Activated naive CD8-positive, alpha-beta T cell treated with anti-CD3 and anti-CD28 coated beads, Interleukin-2, amount 50 U/mL, for 24 hours (primary cell): ENCODE measurements around the gene TNXB.

Experiments
- ATAC-seq: fragments of 150-1000 bp; cut with Tn5 transposase; one replicate; pipeline ENCODE4 v1.10.0; 2021
- DNase-seq: peaks from one replicate; pipeline ENCODE4 v3.0.0; 2021
- H3K27ac Mint-ChIP-seq: one replicate; pipeline ENCODE4 v1.8.0; 2021; ENCODE audit warnings: mild to moderate bottlenecking, mixed read lengths
- H3K27me3 Mint-ChIP-seq: one replicate; pipeline ENCODE4 v1.8.0; 2021; ENCODE audit warnings: mixed read lengths
- H3K36me3 Mint-ChIP-seq: one replicate; pipeline ENCODE4 v1.8.0; 2021; ENCODE audit warnings: low read depth, mixed read lengths
- H3K4me1 Mint-ChIP-seq: one replicate; pipeline ENCODE4 v1.8.0; 2021; ENCODE audit warnings: mixed read lengths
- H3K4me3 Mint-ChIP-seq: one replicate; pipeline ENCODE4 v1.8.0; 2021; ENCODE audit warnings: mild to moderate bottlenecking, moderate library complexity, mixed read lengths
- H3K9me3 Mint-ChIP-seq: one replicate; pipeline ENCODE4 v1.8.0; 2021; ENCODE audit warnings: mixed read lengths

TNXB gene

DNA sequence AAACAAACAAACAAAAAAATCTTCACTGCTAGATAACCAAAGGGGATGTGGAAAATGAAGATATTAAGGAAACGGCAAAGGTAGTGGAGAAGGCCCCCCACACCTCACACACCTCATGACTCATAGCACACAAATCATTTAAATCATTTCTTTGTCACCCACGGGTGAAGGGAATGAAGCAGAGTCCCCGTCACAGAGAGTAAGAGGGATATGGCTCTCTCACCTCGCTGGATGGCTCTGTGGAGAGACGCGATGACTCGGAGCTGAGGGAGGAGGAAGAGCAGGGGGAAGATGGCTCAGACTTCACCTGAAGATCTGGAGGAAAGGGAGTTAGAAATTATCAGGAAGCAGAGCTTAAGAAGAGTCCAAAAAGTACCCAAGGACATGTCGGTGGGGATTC lies 17.7 kb upstream of the TNXB start:
- Mint-ChIP-seq H3K4me1 (peaks cover 37% of the 10 kb centered on the region), H3K9me3 (no peaks in the 10 kb centered on the region), H3K27me3 (no peaks in the 10 kb centered on the region), H3K27ac (peak overlapping the region; percentile 96), H3K4me3 (peak overlapping the region; percentile 99), H3K36me3 (peaks cover 12% of the 10 kb centered on the region)
- ATAC-seq, result no peak
- no peak for DNase-seq

DNA sequence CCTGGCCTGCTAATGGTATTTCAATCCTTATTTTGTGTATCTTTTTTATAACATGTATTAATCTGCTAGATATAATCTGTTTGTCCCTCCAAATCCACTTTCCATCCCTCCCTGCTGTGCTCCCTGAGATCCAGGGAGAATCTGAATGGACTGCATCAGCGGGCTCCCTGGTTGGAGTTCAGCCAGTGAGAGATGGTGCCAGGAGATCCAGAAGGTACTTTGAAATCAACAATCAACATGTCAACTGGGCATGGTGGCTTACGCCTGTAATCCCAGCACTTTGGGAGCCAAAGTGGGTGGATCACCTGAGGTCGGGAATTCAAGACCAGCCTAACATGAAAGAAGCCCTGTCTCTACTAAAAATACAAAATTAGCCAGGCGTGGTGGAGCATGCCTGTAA lies 14.5 kb upstream of the TNXB start:
- no peaks in the 10 kb centered on the region for H3K27me3 Mint-ChIP-seq
- H3K36me3 Mint-ChIP-seq, result peaks cover 24% of the 10 kb centered on the region
- H3K27ac Mint-ChIP-seq, result no peak overlapping the region
- DNase-seq (no peak), ATAC-seq (no peak)
- H3K9me3 Mint-ChIP-seq, result no peaks in the 10 kb centered on the region
- H3K4me3 Mint-ChIP-seq, result no peak overlapping the region
- H3K4me1 Mint-ChIP-seq, result peaks cover 28% of the 10 kb centered on the region

DNA sequence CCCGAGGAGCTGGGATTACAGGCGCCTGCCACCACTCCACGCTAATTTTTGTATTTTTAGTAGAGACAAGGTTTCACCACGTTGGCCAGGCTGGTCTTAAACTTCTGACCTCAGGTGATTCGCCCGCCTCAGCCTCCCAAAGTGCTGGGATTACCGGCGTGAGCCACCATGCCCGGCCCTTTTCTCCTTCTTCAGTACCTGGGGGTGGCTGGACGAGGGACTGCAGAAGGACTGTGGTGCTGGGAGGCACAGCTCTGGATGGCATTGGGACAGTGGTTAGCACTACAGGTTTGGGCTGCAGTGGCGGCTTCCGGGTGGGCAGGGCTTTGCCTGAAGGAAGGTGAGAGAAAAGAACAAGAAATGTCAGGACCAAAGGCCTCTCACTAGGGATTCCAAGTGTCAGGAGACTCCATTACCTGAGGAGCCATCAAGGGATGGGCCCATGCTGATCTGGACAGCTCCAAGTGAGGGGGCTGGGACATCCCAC lies 11.5 kb upstream of the TNXB start:
- H3K27me3 Mint-ChIP-seq, result no peaks in the 10 kb centered on the region
- H3K27ac Mint-ChIP-seq, result no peak overlapping the region
- peaks cover 5% of the 10 kb centered on the region for H3K4me1 Mint-ChIP-seq
- DNase-seq (no peak), ATAC-seq (no peak)
- no peaks in the 10 kb centered on the region for H3K9me3 Mint-ChIP-seq
- peaks cover 23% of the 10 kb centered on the region for H3K36me3 Mint-ChIP-seq
- H3K4me3 Mint-ChIP-seq, result no peak overlapping the region

DNA sequence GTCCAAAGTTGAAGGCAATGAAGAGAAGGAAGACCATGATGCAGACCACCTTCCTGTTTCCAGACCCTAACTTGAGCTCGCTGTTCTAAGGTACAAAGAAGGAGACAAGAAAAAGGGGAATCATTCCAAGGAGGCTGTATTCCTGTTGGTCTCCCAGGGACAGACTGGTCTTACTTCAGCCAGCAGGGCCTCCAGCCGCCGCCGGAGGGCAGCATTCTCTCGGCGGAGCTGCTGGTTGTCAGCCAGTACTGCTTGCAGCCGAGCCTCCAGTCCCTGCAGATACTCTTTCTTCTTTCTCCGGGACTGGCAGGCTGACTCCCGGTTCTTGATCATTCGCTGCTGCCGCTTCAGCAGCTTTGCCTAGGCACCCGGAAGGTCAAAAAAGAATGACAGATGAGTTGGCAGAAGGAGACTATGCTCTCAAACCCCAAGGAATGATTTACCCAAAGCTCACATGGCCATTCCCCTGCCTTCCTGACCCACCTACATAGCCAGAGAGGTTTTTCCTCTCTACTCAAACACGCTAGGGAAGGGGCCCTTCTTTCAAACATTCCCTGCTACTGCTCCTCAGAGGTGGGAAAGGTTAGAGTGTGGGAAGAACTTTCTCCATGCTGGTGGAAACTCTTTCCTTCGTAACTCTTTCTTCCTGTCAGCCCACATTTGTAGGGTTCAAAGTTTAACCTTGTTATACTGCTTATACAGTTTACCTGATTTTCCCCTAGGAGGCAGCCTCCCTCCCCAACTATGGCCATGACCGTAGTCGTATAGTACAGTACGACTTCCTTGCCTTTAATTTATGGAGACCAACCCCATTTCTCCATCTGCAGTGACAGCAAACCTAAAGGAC lies 9.9 kb upstream of the TNXB start:
- Mint-ChIP-seq H3K9me3 (no peaks in the 10 kb centered on the region), H3K4me1 (peaks cover 5% of the 10 kb centered on the region), H3K27ac (no peak overlapping the region), H3K27me3 (no peaks in the 10 kb centered on the region), H3K4me3 (no peak overlapping the region), H3K36me3 (peaks cover 22% of the 10 kb centered on the region)
- ATAC-seq (peak; percentile 80), DNase-seq (peak; percentile 74)

DNA sequence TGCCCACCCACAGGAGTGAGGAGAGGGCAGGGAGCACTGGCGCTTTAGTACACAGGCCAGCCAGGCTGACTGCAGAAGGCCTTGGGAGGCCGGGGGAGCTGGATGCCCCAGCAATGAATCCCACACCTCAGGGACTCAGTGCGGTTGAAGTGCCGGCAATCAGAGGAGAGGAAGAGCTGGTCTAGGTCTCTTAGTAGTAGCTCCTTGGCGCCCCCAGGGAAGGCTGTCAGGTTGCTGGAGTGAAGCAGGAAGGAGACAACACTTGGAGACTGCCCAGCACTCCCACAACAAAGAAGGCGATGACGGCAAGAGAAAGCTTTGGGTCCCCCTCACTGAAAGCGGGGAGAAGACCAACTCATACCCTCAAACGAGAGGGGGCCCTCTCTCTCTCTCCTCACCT lies 8.3 kb upstream of the TNXB start:
- no peaks in the 10 kb centered on the region for H3K9me3 Mint-ChIP-seq
- peaks cover 5% of the 10 kb centered on the region for H3K4me1 Mint-ChIP-seq
- no peak for ATAC-seq
- no peak overlapping the region for H3K27ac Mint-ChIP-seq
- no peak overlapping the region for H3K4me3 Mint-ChIP-seq
- H3K27me3 Mint-ChIP-seq, result no peaks in the 10 kb centered on the region
- peaks cover 19% of the 10 kb centered on the region for H3K36me3 Mint-ChIP-seq
- DNase-seq, result no peak

DNA sequence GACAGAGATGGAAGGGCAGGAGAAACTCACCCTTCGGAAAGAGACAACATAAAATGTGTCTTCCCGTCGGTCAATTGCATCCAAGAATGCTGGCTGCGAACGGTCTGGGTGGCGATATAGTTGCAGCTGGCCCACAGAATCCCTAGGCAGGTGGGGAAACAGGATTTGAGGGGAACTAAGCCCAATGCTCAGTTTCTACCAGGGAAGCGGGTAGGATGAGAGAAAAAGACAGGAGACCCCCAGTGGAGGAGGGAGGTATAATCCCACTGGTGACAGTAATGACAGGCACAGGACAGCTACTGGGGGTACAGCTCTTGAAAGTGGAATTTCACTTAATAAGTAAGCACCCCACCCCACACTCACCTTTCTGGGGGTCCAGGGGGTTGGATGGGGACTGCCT lies 7.5 kb upstream of the TNXB start:
- Mint-ChIP-seq H3K27me3 (no peaks in the 10 kb centered on the region), H3K4me1 (peaks cover 5% of the 10 kb centered on the region), H3K4me3 (no peak overlapping the region), H3K36me3 (peaks cover 13% of the 10 kb centered on the region), H3K27ac (no peak overlapping the region), H3K9me3 (no peaks in the 10 kb centered on the region)
- DNase-seq (no peak), ATAC-seq (no peak)

DNA sequence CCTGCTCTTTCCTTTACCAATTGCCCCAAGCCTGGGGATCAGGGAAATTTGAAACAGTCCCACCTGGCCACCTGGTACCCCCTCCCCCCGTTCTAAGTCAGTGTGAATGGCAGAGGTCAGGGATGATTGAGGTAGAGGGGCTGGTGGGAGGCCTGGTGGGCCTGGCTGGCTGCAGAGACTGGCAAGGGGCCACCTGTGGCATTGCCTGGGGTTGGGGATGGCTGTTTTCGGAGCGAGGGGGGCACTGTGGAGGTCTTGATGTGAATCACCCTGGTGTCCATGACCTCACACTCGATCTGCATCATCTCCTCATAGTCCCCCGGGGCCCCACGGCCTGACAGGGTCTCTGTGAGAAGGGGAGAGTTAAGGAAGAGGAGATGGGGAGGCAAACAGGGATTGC lies 6.5 kb upstream of the TNXB start:
- no peak overlapping the region for H3K27ac Mint-ChIP-seq
- H3K9me3 Mint-ChIP-seq, result no peaks in the 10 kb centered on the region
- ATAC-seq (no peak), DNase-seq (no peak)
- H3K4me3 Mint-ChIP-seq, result no peak overlapping the region
- H3K4me1 Mint-ChIP-seq, result peaks cover 5% of the 10 kb centered on the region
- H3K27me3 Mint-ChIP-seq, result no peaks in the 10 kb centered on the region
- H3K36me3 Mint-ChIP-seq, result peaks cover 5% of the 10 kb centered on the region

DNA sequence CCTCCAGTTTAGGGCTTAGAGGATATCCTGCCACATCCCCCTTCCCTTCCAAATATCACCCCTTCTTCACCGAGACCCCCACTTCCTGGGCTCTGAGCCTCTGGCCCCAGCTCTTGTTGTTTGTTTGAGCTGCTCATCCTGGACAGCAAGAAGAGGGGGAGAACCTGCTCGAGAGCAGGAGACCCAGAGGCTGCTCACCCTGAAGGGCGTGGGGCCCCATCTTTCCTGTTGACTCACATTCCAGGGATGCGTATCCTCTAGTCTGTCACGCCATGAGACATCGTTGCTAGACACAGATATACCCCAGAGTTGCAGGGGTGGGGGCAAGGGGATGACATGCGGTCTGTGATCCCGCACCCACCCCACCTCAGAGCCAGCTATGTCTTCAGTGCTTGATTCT lies 5.7 kb upstream of the TNXB start:
- ATAC-seq (no peak), DNase-seq (no peak)
- no peak overlapping the region for H3K4me3 Mint-ChIP-seq
- H3K36me3 Mint-ChIP-seq, result peaks cover 4% of the 10 kb centered on the region
- H3K9me3 Mint-ChIP-seq, result no peaks in the 10 kb centered on the region
- peak overlapping the region; percentile 34 for H3K27ac Mint-ChIP-seq
- no peaks in the 10 kb centered on the region for H3K27me3 Mint-ChIP-seq
- H3K4me1 Mint-ChIP-seq, result peaks cover 6% of the 10 kb centered on the region

DNA sequence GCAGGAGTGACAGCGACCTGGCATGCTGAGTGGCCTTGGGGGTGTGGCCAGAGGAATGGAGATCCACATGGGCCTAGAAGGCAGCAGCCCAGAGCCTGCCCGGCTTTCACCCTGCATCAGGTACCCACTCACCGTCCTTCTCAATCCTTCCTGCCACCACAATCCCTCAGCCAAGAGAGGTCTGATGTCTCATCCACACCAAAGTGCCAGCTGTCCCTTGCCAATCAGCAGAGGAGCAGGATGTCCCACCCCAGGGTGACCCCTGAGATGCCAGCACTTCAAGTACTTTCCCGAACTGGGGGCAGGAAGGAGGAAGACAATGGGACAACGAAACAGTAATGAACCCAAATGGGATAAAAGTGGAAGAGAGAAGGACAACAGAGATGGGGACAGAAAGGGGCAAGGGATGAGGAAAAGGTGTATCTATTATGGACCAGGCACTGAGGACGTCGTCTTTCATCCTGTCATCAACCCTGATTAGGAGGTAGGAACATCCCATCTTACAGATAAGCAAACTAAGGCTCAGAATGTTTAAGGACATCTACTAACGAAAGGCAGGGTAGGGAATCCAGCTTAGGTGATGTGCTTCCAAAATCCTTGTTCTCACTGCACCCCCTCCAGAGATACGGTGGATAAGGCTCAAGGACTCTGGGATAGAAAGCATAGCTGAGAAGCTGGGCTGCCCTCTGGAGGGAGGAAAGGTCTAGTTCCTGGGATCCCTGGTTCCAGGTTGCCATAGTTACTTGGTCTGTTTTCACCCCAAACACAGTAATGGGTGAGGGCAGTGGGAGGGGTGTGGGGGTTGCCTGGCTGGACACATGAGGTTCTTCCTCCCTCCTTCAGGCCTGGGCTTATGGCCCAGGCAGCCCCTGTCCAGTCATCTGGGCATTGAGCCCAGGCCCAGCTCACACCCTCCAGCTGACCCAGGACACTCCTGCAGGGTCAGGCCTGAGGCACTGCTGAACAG lies 4.5 kb upstream of the TNXB start:
- H3K4me1 Mint-ChIP-seq, result peaks cover 12% of the 10 kb centered on the region
- H3K9me3 Mint-ChIP-seq, result no peaks in the 10 kb centered on the region
- peaks cover 4% of the 10 kb centered on the region for H3K36me3 Mint-ChIP-seq
- peak overlapping the region; percentile 4 for H3K27ac Mint-ChIP-seq
- no peak overlapping the region for H3K4me3 Mint-ChIP-seq
- DNase-seq (no peak), ATAC-seq (no peak)
- peaks cover 5% of the 10 kb centered on the region for H3K27me3 Mint-ChIP-seq

DNA sequence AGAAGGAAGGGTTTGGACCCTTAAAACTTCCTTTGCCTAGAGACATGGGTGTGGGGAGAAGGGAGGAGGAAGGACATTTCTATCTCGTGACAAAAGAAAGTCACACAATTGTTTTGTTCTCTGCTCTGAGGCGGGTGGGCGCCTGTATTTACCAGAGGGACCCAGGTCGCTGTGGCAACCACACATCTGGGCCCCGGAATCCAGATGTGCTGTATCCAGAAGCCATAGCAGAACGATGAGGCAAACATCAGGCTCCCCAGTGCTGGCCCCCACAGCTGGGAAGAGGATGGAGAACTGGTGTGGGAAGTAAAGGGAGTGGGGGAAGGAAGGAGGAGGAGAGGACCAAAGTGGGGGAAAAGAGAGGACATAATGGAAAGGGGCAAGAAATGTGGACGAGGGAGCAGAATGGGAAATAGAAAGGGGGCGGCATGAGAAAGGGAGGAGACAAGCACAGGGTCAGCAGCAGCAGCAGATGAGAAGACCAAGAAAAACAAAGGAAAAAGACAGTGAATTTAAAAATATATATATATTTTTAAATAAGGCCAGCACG lies 3.4 kb upstream of the TNXB start:
- Mint-ChIP-seq H3K36me3 (peaks cover 4% of the 10 kb centered on the region), H3K27ac (no peak overlapping the region)

DNA sequence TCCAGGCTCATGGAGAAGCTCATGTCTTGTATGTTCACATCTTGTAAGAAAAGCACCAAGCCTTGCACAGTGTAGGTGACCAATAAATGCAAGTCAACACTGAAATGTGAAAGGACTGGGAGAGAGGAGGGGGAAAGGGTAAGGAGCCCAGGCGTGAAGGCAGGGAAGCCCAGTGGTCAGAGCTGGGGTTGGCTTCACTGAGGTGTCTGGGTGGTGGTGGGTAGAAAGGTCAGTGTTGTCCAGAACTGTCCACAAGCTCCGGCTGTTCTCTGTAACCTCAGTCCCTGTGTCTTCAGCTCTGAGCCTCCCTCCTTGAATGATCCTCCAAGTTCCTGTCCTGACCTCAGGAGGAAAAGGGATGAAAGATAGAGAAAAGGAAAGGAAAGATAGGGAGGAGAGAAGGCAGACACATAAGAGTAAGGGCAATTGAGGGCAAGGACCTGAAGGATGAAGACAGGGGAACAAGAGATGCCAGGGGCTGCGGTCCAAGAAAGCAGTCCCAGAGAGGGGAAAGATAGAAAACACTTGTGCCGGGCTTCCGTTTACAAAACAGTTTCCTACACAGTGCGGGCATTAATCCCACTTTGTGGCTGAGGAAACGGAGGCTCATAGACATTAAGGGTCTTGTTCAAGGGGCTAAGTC lies 2.4 kb upstream of the TNXB start:
- ATAC-seq, result no peak
- no peaks in the 10 kb centered on the region for H3K9me3 Mint-ChIP-seq
- H3K27ac Mint-ChIP-seq, result no peak overlapping the region
- DNase-seq, result no peak
- H3K36me3 Mint-ChIP-seq, result peaks cover 2% of the 10 kb centered on the region
- no peak overlapping the region for H3K4me3 Mint-ChIP-seq
- H3K4me1 Mint-ChIP-seq, result peaks cover 26% of the 10 kb centered on the region
- peaks cover 5% of the 10 kb centered on the region for H3K27me3 Mint-ChIP-seq

More for the DNA sequence above, 3.4 kb upstream of the TNXB start:
- no peak for DNase-seq
- Mint-ChIP-seq H3K4me3 (no peak overlapping the region), H3K27me3 (peaks cover 5% of the 10 kb centered on the region), H3K4me1 (peaks cover 23% of the 10 kb centered on the region), H3K9me3 (no peaks in the 10 kb centered on the region)
- ATAC-seq, result no peak

DNA sequence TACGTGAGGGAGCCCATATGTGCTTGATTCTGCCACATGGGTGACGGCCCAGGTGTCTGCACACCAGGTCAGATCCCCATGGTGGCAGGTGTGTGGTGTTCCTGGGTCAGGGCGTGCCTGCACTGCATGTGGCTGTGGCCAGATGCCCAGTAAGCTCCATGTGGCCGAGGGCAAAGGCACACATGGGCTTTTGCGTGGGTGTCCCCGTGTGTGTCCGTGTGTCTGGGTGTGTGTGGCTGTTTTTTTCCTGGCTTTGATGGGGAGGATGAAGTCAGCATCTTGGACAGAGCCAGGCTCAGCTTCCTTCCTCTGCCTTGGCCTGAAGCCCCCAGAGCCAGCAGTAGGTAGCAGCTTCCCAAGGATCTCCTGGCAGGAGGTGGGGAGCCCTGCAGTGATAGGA lies 1.5 kb upstream of the TNXB start:
- ATAC-seq, result no peak
- no peak overlapping the region for H3K4me3 Mint-ChIP-seq
- H3K27me3 Mint-ChIP-seq, result peaks cover 7% of the 10 kb centered on the region
- no peak for DNase-seq
- H3K4me1 Mint-ChIP-seq, result peaks cover 26% of the 10 kb centered on the region
- H3K9me3 Mint-ChIP-seq, result no peaks in the 10 kb centered on the region
- H3K27ac Mint-ChIP-seq, result no peak overlapping the region
- peaks cover 2% of the 10 kb centered on the region for H3K36me3 Mint-ChIP-seq

DNA sequence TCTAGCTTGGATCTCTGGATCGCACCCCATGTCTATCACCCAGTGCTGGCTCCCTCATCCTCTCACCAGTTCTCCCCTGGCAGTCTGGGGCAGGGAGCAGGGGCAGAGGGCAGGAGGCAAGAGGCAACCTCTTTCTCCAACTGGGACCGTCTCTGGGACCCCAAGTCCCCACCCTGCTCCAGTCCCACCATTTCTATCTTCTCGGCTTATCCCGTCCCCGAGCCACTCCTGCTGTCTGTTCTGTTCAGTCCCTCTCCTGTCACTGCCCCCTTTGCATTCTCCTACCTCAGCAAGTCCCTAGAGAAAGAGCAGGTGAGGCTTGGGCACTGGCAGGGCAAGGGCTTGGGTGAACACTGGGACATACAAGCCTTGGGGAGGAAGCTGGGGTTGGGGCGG lies 625 bp upstream of the TNXB start:
- Mint-ChIP-seq H3K4me3 (no peak overlapping the region), H3K27me3 (peaks cover 7% of the 10 kb centered on the region), H3K9me3 (no peaks in the 10 kb centered on the region), H3K36me3 (peaks cover 1% of the 10 kb centered on the region), H3K27ac (no peak overlapping the region), H3K4me1 (peaks cover 24% of the 10 kb centered on the region)
- DNase-seq, result no peak
- no peak for ATAC-seq

DNA sequence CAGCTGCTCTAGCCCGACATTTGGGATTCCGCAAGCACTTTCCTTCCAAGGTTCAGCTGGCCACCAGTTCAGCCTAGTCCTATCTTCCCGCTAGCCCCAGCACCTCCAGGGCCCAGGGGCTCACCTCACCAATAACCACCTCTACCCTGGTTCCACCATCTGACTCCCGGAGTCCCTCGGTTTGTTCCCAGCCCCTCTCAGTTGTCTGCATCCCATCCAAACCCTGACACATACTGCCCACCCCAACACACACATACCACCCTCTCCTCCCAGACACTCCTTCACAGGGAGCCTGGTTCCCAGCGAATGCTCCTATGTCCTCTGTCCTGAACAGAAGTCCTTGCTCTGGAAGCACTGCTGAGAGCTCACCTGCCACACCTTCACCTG lies 418 bp downstream of the TNXB start:
- Mint-ChIP-seq H3K27me3 (peaks cover 11% of the 10 kb centered on the region), H3K27ac (peak overlapping the region; percentile 38), H3K9me3 (no peaks in the 10 kb centered on the region), H3K4me1 (peaks cover 22% of the 10 kb centered on the region), H3K4me3 (no peak overlapping the region), H3K36me3 (no peaks in the 10 kb centered on the region)
- ATAC-seq (no peak), DNase-seq (no peak)
